GM12874 (cell line): Measurements from ENCODE around the gene ECSIT.

Experiments
- TF ChIP-seq, protein P1 (sequence below): IDR thresholded peaks from 2 replicates; pipeline ENCODE4 v1.5.1; 2011; ENCODE audit warnings: low read depth, mild to moderate bottlenecking, control low read depth, low read length, moderate library complexity; ENCODE audit not compliant: insufficient read depth

Gene ECSIT

DNA sequence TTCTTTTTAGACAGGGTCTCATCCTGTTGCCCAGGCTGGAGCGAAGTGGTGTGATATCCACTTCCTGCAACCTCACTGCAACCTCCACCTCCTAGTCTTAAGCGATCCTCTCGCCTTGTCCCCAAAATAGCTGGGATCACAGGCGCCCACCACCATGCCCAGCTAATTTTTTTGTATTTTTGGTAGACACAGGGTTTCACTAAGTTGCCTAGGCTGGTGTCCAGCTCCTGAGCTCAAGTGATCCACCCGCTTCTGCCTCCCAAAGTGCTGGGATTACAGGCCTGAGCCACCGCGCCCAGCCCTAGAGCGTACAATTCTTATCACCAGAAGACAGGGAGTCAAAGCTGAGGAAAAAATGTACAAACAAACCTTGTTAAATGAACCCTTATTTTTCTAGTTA, 34.6 kb upstream of the ECSIT start:
- TF ChIP-seq, protein P1, sequence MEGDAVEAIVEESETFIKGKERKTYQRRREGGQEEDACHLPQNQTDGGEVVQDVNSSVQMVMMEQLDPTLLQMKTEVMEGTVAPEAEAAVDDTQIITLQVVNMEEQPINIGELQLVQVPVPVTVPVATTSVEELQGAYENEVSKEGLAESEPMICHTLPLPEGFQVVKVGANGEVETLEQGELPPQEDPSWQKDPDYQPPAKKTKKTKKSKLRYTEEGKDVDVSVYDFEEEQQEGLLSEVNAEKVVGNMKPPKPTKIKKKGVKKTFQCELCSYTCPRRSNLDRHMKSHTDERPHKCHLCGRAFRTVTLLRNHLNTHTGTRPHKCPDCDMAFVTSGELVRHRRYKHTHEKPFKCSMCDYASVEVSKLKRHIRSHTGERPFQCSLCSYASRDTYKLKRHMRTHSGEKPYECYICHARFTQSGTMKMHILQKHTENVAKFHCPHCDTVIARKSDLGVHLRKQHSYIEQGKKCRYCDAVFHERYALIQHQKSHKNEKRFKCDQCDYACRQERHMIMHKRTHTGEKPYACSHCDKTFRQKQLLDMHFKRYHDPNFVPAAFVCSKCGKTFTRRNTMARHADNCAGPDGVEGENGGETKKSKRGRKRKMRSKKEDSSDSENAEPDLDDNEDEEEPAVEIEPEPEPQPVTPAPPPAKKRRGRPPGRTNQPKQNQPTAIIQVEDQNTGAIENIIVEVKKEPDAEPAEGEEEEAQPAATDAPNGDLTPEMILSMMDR: no peak

DNA sequence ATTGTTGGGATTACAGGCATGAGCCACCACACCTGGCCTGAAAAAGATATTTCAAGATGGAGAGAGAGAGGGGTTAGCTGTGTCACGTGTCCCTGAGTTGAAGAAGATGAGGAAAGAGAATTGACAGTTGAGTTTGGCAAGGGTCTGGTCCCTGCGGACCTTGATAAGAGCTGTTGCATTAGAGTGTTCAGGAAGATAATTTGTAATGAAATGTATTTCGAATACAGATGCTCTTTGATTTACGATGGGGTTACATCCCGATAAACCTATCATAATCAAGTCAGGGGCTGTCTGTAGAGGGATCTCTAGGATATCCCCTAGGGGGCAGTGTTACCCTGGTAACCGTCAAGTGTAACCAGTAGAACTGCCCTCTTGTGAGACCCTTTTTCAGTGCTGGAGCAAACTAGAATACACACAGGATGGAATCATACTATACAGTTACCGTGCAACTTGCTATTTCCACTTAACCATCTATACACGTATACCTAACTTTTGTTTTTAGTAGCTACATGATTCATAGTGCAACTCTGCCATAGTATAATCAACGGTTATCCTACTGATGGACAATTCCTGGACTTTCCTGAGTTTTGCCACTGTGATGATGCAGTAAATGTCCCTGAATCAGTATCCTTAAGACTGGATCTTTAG, 31.6 kb upstream of the ECSIT start:
- TF ChIP-seq, protein P1: peak; percentile 58

DNA sequence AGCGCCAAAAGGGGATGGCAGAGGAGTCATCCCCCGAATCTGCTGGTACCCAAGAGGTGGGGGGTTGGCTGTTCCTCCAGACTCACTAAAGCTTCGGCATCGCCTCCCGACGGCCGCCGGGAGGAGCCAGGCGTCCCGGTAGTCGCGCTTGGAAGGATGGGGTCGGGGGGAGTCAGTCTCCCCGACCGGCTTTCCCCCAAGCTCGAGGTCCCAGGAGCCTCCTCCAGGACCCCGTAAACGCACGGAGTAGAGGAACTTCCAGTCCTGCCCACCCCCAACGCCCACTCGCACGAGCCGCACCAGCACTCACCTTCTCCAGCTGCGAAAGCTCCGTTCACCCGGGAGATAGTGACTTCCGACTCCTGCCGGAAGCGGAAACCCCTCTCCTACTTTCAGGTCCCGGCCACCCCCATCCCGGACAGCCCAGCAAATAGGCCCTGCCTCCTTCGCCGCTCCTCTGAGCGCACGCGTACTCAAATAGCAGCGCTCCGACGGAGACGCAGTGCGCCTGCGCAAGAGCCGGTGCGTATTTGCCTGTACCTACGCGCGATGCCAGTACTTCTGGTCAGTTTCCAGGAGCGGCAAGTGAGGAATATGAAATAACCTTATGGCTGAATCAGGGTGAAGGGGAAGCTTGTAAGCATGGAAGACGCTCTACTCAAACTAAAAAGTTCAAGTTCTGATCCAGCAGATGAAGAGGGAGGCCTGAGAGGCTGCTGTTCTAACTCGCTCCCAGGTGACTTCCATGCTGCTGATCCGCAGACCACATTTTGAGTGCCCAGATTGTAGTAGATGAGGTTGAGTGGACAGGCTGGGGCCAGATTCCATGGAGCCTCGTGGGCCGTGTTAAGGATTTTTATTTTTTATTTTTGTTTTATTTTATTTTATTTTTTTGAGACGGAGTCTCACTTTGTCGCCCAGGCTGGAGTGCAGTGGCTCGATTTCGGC, 30.2 kb upstream of the ECSIT start, which contains the start of gene ELOF1:
ELOF1 (minus strand) TSS at position 350 of the 948 bp plus-strand sequence. CDS start 4,883 bp downstream, outside the sequence.
- TF ChIP-seq, protein P1: no peak

DNA sequence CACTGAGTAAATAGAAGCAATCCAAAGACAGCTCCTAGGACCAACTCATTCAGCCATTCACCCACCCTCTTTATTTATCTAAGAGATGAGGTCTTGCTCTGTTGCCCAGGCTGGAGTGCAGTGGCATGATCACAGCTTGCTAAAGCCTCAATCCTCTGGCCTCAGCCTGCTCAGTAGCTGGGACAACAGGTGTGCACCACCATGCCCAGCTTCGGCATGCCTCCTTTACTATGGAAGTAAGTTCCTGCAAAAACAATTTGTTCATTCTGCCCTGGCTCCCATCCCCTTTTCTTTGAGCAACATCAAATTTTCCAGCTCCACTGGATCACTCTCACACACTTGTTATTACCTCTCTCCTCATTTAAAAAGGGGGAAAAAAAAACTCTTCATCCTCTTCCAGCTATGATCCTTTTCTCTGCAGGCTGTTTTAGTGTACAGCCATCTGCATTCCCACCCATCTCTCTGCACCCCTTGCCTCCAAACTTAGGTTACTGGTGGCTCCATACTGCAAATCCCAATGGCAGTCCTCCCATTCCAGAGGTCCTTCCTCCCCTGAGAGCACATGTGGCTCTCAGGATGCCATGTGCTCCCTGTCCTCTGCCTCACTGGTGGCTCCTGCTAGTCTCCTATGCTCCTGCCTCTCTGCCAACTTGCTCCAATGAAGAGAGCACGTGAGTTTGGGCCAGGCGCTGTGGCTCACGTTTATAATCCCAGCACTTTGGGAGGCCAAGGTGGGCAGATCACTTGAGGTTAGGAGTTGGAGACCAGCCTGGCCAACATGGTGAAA, 27.9 kb upstream of the ECSIT start:
- TF ChIP-seq, protein P1: no peak

DNA sequence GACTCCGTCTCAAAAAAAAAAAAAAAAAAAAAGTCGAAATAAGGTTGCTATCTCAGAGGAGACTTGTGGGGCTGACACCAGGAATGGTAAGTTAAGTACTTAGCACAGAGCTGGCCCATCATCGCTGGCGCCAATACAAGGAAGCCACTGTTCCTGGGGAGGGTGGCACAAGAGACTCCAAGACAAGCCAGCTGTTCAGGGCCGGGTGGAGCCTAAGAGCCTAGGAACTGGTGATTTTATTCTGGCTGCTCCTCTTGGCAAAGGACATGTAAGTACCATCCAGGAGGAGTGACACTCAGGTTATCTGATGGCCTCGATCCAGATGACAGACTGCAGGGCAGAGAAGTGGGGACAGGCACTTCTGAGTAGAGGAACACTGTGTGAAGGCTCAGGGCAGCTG, 26.3 kb upstream of the ECSIT start:
- TF ChIP-seq, protein P1: no peak

DNA sequence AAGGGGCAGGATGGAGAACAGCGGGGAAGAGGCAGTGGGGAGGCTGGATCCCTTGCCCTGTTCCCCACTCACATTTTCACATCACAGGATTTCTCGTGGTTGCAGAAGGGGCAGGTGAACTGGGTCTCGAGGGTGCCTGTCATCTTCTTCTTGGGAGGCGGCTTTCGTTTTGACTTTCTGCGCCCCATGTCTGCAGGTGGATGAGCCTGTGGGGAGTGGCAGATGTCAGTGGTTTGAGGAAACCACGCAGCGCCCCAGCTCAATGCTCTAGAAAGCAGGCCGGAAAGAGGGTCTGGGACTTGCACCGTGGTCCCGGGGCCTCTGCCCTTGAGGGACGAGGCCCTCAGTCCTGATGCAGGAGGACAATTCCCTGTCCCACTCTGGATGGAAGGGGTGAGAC, 25.2 kb upstream of the ECSIT start:
- TF ChIP-seq, protein P1: no peak
